Esophagus muscularis mucosa (tissue), 4 donors: ENCODE measurements around the gene HK3. TPM values are rescaled to one million over a fixed set of nuclear protein-coding genes. Genes with fewer than 3 reads are reported as not detected.

ENCODE experiments used
- DNase-seq: peaks from one replicate; pipeline ENCODE4 v3.0.0-alpha.2; 2017; ENCODE audit errors: extremely low spot score
- H3K27ac ChIP-seq, 4 donors: fragments of 200-600 bp; sonication (generic); replicated peaks in 1 of 4; 1 replicate in 3 of 4; 2 replicates in 1 of 4; pipeline ENCODE4 v1.5.1; 2016 to 2019; ENCODE audit warnings: mild to moderate bottlenecking in 1 of 4
- H3K27me3 ChIP-seq, 4 donors: fragments of 200-600 bp; sonication (generic); one replicate each; pipeline versions ENCODE4 v1.5.1 to v1.6.0; 2016 to 2019
- H3K36me3 ChIP-seq, 4 donors: fragments of 200-600 bp; sonication (generic); one replicate each; pipeline ENCODE4 v1.5.1; 2016 to 2019
- H3K4me1 ChIP-seq, 4 donors: fragments of 200-600 bp; sonication (generic); one replicate each; pipeline ENCODE4 v1.5.1; 2016 to 2019
- H3K4me3 ChIP-seq, 4 donors: fragments of 200-600 bp; sonication (generic); 1 replicate in 2 of 4; 2 replicates in 2 of 4; pipeline ENCODE4 v1.5.1; 2016 to 2019; ENCODE audit warnings: mild to moderate bottlenecking in 4 of 4, moderate library complexity in 1 of 4
- H3K9me3 ChIP-seq, 4 donors: fragments of 200-600 bp; sonication (generic); 1 replicate in 3 of 4; 2 replicates in 1 of 4; pipeline ENCODE4 v1.5.1; 2016 to 2019
- EP300 ChIP-seq: sonication (generic); formaldehyde crosslinking; IDR thresholded peaks from one replicate; pipeline ENCODE4 v1.6.1; 2017; ENCODE audit warnings: antibody characterized with exemption
- POLR2A ChIP-seq: fragments of 450-650 bp; IDR thresholded peaks from one replicate; pipeline ENCODE4 v1.6.1; 2017; ENCODE audit warnings: antibody characterized with exemption, moderate library complexity, mild to moderate bottlenecking, low read depth
- POLR2AphosphoS5 ChIP-seq, 2 donors: sonication (generic); formaldehyde crosslinking; IDR thresholded peaks; one replicate each; pipeline ENCODE4 v1.6.1; 2017; ENCODE audit warnings: antibody characterized with exemption in 2 of 2
- WGBS: methylation state at CpG from one replicate; pipeline ENCODE4 v1.1.5; 2018; 5-methylcytosine and 5-hydroxymethylcytosine counted together
- intact Hi-C: fragments of 100-400 bp; cut with DNase I; formaldehyde crosslinking; loops from one replicate; pipeline ENCODE4 v1.15.1; 2023
- total RNA-seq, 4 donors: library from RNA; depleted of rRNA; stranded (reverse); fragments of >200 nt; gene quantifications; one replicate each; pipeline versions ENCODE4 v1.1.0 to v1.2.1, GENCODE V29; 2016
- TF ChIP-seq, protein P1 (sequence below), 3 experiments: fragments of 200-600 bp in 2 of 3; fragments of 450-650 bp in 1 of 3; sonication (generic) in 2 of 3; IDR thresholded peaks; one replicate each; pipeline ENCODE4 v1.5.1; 2017 to 2019; ENCODE audit warnings: antibody characterized with exemption in 3 of 3, mild to moderate bottlenecking in 2 of 3, moderate library complexity in 1 of 3

The HK3 gene
- total RNA-seq, 4 donors from 2014 or later = 3.8 to 11.6 (median 6.9) TPM

DNA sequence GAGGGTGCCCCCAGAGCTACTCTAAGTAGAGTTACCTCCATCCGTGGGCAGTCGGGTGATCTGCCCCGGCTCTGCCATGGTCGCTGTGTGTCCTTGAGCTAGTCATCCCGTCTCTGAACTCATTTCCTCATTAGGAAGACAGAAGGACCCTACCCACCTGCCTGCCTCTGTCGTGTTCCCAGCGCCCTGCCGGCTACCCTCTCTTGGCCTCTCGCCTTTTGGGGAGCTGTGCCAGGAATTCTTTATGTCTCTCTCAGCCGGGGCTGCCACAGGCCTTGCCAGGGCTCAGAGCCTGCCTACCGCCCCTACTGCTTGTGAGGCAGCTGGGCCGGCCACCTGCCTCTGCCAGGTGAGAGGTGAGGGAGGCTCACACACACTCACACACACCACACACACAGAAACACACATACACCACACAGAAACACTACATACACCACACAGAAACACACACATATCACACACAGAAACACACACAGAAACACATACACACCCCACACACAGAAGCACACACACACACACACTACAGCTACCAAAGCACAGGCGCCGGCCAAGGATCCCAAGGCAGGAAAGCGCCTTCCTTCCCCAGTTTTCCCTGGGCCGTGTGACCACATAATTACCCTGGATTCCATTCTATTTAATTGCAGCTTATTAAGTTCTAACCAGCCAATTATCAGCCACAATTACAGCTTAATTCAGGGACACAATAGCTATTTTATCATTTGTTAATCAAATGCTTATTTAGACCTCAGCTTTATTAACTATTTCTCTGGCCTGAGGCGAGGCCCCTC is 47.1 kb downstream of the HK3 start:
- no peak for TF ChIP-seq POLR2AphosphoS5 (IDR thresholded peaks at IDR 0.05)
- TF ChIP-seq EP300 = no peak
- no peak for TF ChIP-seq POLR2A
- TF ChIP-seq, protein P1, sequence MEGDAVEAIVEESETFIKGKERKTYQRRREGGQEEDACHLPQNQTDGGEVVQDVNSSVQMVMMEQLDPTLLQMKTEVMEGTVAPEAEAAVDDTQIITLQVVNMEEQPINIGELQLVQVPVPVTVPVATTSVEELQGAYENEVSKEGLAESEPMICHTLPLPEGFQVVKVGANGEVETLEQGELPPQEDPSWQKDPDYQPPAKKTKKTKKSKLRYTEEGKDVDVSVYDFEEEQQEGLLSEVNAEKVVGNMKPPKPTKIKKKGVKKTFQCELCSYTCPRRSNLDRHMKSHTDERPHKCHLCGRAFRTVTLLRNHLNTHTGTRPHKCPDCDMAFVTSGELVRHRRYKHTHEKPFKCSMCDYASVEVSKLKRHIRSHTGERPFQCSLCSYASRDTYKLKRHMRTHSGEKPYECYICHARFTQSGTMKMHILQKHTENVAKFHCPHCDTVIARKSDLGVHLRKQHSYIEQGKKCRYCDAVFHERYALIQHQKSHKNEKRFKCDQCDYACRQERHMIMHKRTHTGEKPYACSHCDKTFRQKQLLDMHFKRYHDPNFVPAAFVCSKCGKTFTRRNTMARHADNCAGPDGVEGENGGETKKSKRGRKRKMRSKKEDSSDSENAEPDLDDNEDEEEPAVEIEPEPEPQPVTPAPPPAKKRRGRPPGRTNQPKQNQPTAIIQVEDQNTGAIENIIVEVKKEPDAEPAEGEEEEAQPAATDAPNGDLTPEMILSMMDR (IDR thresholded peaks at IDR 0.05) = no peak
- Histone ChIP-seq H3K4me1 (no peaks in the 10 kb centered on the region), H3K9me3 (no peaks in the 10 kb centered on the region), H3K27ac (no peak overlapping the region), H3K4me3 (no peak overlapping the region), H3K36me3 (no peaks in the 10 kb centered on the region), H3K27me3 (peaks cover 0 to 85% (median 6%) of the 10 kb centered on the region in 4 donors)
- intact Hi-C loops = no loop called here
- WGBS = 77% methylated on average over 17 of the region's 17 CpGs
- no peak for DNase-seq

DNA sequence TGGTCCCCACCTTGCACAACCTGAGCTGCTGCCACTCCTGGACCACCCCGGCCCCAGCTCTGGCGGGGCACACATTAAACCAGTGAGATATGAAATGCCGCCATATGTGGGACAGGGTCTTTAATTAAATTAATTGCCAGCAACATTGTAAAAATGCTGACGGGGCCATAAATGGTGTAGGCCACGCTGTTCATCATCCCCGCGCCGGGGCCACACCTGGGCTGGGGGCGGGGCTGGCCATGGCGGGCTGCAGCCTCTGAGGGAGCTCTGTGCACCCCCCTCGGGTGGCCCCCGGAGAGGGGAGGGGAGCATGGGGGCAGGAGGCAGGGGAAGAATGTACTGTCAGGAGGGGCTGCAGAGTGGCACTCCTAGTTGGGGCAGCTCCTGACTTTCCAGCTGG is 47.8 kb downstream of the HK3 start:
- Histone ChIP-seq H3K4me3 (no peak overlapping the region), H3K27me3 (peaks cover 0 to 86% (median 7%) of the 10 kb centered on the region in 4 donors), H3K36me3 (no peaks in the 10 kb centered on the region), H3K27ac (no peak overlapping the region), H3K4me1 (no peaks in the 10 kb centered on the region), H3K9me3 (no peaks in the 10 kb centered on the region)
- no peak for TF ChIP-seq POLR2A
- no peak for TF ChIP-seq POLR2AphosphoS5 (IDR thresholded peaks at IDR 0.05)
- TF ChIP-seq, protein P1 (IDR thresholded peaks at IDR 0.05) = no peak
- WGBS = 80% methylated on average over 1 of the region's 12 CpGs
- intact Hi-C loops = no loop called here
- no peak for DNase-seq

DNA sequence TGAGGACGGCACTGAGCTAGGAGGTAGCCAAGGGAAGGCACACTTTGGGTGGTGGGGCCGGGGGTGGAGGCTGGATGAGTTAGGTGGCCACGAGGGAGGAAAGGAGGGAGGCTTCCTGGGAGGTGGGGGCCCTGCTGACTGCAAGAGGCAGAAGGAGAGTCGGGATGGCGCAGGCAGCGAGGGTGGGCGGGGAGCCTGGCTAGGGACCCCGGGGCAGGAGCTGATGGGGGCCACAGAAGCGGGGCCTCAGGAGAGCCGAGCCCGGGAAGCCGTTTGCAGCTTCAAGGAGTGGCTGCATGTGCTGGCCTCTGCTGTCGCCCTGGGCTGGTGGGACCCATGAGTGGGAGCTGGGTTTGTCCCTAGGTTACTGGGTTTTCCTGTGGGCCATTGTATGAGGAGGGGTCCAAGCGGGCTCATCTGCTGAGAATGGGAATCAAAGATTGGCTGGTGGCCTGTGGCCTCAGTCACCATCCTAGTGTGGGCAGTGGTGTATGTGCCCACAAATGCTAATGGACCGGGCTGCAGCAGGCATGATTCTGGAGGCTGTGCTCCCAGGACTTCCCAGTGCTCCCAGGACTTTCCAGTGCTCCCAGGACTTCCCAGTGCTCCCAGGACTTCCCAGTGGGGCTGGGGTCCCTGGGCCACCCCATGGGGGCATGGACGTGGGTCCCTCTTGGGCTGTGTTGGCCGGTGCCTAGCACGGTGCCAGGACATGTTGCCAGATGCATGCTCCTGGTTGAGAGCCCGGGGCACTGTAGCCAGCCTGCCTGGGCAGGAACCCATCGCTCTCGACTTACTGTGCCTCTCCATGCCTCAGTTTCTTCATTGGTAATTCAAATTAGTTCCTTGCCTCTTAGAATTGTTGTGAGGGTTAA is 48.5 kb downstream of the HK3 start:
- TF ChIP-seq POLR2A (no peak), EP300 (no peak), POLR2AphosphoS5 (IDR thresholded peaks at IDR 0.05) (no peak)
- TF ChIP-seq, protein P1 (IDR thresholded peaks at IDR 0.05) = no peak
- Histone ChIP-seq H3K4me3 (no peak overlapping the region), H3K36me3 (no peaks in the 10 kb centered on the region), H3K9me3 (no peaks in the 10 kb centered on the region), H3K27ac (no peak overlapping the region), H3K4me1 (no peaks in the 10 kb centered on the region), H3K27me3 (peaks cover 0 to 86% (median 7%) of the 10 kb centered on the region in 4 donors)
- DNase-seq = no peak
- intact Hi-C loops = no loop called here
- 85% methylated on average over 17 of the region's 21 CpGs for WGBS

DNA sequence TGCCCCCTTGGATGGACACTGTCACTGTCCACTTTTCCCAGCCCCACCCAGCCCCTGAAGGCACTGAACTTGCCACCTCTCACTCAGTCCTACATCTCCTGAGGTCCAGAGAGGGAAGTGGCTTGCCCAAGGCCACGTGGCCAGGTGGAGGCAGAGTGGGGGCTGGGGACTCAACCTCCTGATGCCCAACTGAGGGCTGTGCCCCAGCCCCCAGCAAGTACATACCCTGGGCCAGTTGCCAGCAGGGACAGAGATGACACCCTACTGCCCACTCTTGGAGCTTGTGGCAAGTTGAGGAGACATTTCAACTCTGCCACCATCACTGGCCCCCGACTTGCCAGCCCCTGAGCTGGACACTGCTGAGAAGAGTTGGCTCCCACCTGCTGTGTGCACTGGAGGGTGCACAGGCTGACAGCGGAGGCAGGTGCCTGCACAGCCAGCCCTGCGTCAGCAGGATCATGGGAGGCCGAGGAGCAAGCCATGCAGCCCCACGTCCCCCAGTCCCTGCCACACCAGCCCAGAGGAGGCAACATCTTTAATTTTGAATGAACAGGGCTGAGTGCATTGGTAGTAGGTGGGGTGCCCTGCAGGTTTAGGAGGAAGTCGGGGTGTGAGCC is 49.4 kb downstream of the HK3 start:
- Histone ChIP-seq H3K27ac (no peak overlapping the region), H3K36me3 (no peaks in the 10 kb centered on the region), H3K27me3 (peaks cover 0 to 86% (median 7%) of the 10 kb centered on the region in 4 donors), H3K4me3 (no peak overlapping the region), H3K4me1 (no peaks in the 10 kb centered on the region), H3K9me3 (no peaks in the 10 kb centered on the region)
- WGBS = 81% methylated on average over 6 of the region's 7 CpGs
- DNase-seq = no peak
- TF ChIP-seq EP300 = no peak
- no peak for TF ChIP-seq POLR2A
- TF ChIP-seq POLR2AphosphoS5 (IDR thresholded peaks at IDR 0.05) = no peak
- TF ChIP-seq, protein P1 (IDR thresholded peaks at IDR 0.05) = no peak
- intact Hi-C loops = no loop called here
